ENCODE measurements around the gene ZFYVE9.

Gene ZFYVE9

GRCh38 chr1:52337439-52337838 lies 195.6 kb downstream of the ZFYVE9 start:
- no peak for DNase-seq (ENCODE audit: low read depth)

- no peak for DNase-seq (ENCODE audit: low read depth)
Measured at GRCh38 chr1:52341655-52342260, 199.9 kb downstream of the ZFYVE9 start.

- no peak for DNase-seq (ENCODE audit: low read depth)
Measured at GRCh38 chr1:52343979-52344378, 202.1 kb downstream of the ZFYVE9 start.

- DNase-seq (ENCODE audit: low read depth), result no peak
Measured at GRCh38 chr1:52345252-52345651, 203.4 kb downstream of the ZFYVE9 start.

- DNase-seq (ENCODE audit: low read depth), result no peak
Measured at GRCh38 chr1:52346653-52347052, 204.8 kb downstream of the ZFYVE9 start.

- DNase-seq (ENCODE audit: low read depth), result no peak
Measured at GRCh38 chr1:52348704-52349300, 206.9 kb downstream of the ZFYVE9 start.

GRCh38 chr1:52352690-52353089 lies 210.8 kb downstream of the ZFYVE9 start:
- DNase-seq (ENCODE audit: low read depth), result no peak

GRCh38 chr1:52355436-52355835 lies 213.5 kb downstream of the ZFYVE9 start:
- no peak for DNase-seq (ENCODE audit: low read depth)

GRCh38 chr1:52355847-52356505 lies 214.1 kb downstream of the ZFYVE9 start:
- DNase-seq (ENCODE audit: low read depth), result no peak

- no peak for DNase-seq (ENCODE audit: low read depth)
Measured at GRCh38 chr1:52356818-52357355, 215.0 kb downstream of the ZFYVE9 start.

GRCh38 chr1:52357397-52357796 lies 215.5 kb downstream of the ZFYVE9 start:
- no peak for DNase-seq (ENCODE audit: low read depth)

GRCh38 chr1:52358851-52359497 lies 217.1 kb downstream of the ZFYVE9 start:
- DNase-seq (ENCODE audit: low read depth), result no peak

- no peak for DNase-seq (ENCODE audit: low read depth)
Measured at GRCh38 chr1:52359676-52360594, 218.0 kb downstream of the ZFYVE9 start.

- no peak for DNase-seq (ENCODE audit: low read depth)
Measured at GRCh38 chr1:52360595-52360968, 218.7 kb downstream of the ZFYVE9 start.

GRCh38 chr1:52364235-52364839 lies 222.4 kb downstream of the ZFYVE9 start:
- DNase-seq (ENCODE audit: low read depth), result no peak

- peak; percentile 8 for DNase-seq (ENCODE audit: low read depth)
Measured at GRCh38 chr1:52365071-52365745, 223.3 kb downstream of the ZFYVE9 start.

GRCh38 chr1:52365746-52366516 lies 224.0 kb downstream of the ZFYVE9 start, which contains the start of gene CC2D1B:
Gene CC2D1B (minus strand): TSS chr1:52366205. CDS start chr1:52364620, 1,585 bp downstream.
- DNase-seq (ENCODE audit: low read depth), result peak; percentile 99

GRCh38 chr1:52366517-52366827 lies 224.6 kb downstream of the ZFYVE9 start:
- no peak for DNase-seq (ENCODE audit: low read depth)

- no peak for DNase-seq (ENCODE audit: low read depth)
Measured at GRCh38 chr1:52367272-52367671, 225.4 kb downstream of the ZFYVE9 start.
